CD4-positive, alpha-beta T cell treated with Interleukin-15 for 1 hour (primary cell): ENCODE measurements around the gene SERPINB12.

ENCODE experiments used
- DNase-seq: peaks from one replicate; pipeline ENCODE4 v3.0.0-alpha.2; 2020

Gene SERPINB12

GRCh38 chr18:63603772-63604171 is 61.6 kb downstream of the SERPINB12 start:
- DNase-seq: no peak

GRCh38 chr18:63604791-63605567 is 62.8 kb downstream of the SERPINB12 start:
- DNase-seq: no peak

- DNase-seq: no peak
Measured at GRCh38 chr18:63606526-63606925, 64.4 kb downstream of the SERPINB12 start.

GRCh38 chr18:63613420-63613819 is 71.3 kb downstream of the SERPINB12 start:
- DNase-seq: no peak

GRCh38 chr18:63617049-63617914 is 75.1 kb downstream of the SERPINB12 start:
- no peak for DNase-seq

GRCh38 chr18:63617915-63618234 is 75.7 kb downstream of the SERPINB12 start:
- no peak for DNase-seq
